IMR-90 (cell line): ENCODE measurements around the gene TECTA. TPM values are rescaled to one million over a fixed set of nuclear protein-coding genes. Genes with fewer than 3 reads are reported as not detected.

Experiments used
- ATAC-seq: fragments of 200-7000 bp; cut with Tn5 transposase; 2 replicates; pipeline ENCODE4 v1.9.1; 2020; ENCODE audit warnings: low read depth, mild to moderate bottlenecking, moderate library complexity
- BruUV-seq: library from RNA; stranded (reverse); fragments of 400-500 nt; replicated peaks from 2 replicates; lab custom pipeline; 2021; lab: Mats Ljungman, UMichigan
- CTCF ChIA-PET: fragments of 300-600 bp; formaldehyde crosslinking; extraction: SDS; loops from one replicate; lab custom pipeline; 2021; ENCODE audit warnings: antibody characterized with exemption; lab: Yijun Ruan, JAX
- POLR2A ChIA-PET: fragments of 300-600 bp; sonication (Branson Sonifier 250); formaldehyde crosslinking; loops from one replicate; lab custom pipeline; 2022; ENCODE audit warnings: antibody characterized with exemption; ENCODE audit not compliant: unreplicated experiment; lab: Charles Lee
- DNase-seq: peaks from one replicate; pipeline ENCODE4 v3.0.0; 2013
- H2AFZ ChIP-seq: replicated peaks from 2 replicates; pipeline ENCODE3; 2013; ENCODE audit warnings: low read length, mild to moderate bottlenecking; ENCODE audit not compliant: poor library complexity
- H2AK5ac ChIP-seq: 2 replicates; pipeline ENCODE4 v1.6.1; 2013; ENCODE audit warnings: low read depth, low read length, inconsistent platforms
- H2AK9ac ChIP-seq: replicated peaks from 2 replicates; pipeline ENCODE3; 2013; ENCODE audit warnings: mild to moderate bottlenecking, low read depth, low read length, moderate library complexity; ENCODE audit not compliant: poor library complexity
- H2BK120ac ChIP-seq: 2 replicates; pipeline ENCODE4 v1.6.1; 2013; ENCODE audit warnings: low read depth, low read length, inconsistent platforms
- H2BK15ac ChIP-seq: 3 replicates; pipeline ENCODE4 v1.6.1; 2013; ENCODE audit warnings: low read depth, low read length, inconsistent platforms
- H2BK20ac ChIP-seq: 2 replicates; pipeline ENCODE4 v1.6.1; 2013; ENCODE audit warnings: low read depth, mild to moderate bottlenecking, inconsistent platforms, low read length, moderate library complexity
- H2BK5ac ChIP-seq: 2 replicates; pipeline ENCODE4 v1.6.1; 2013; ENCODE audit warnings: mild to moderate bottlenecking, low read depth, low read length, inconsistent platforms; ENCODE audit not compliant: poor library complexity, severe bottlenecking
- H3K14ac ChIP-seq: replicated peaks from 2 replicates; pipeline ENCODE4 v1.6.1; 2013; ENCODE audit warnings: low read depth, low read length, inconsistent platforms
- H3K18ac ChIP-seq: 2 replicates; pipeline ENCODE4 v1.6.1; 2013; ENCODE audit warnings: low read depth, low read length, control low read depth
- H3K23ac ChIP-seq: 2 replicates; pipeline ENCODE4 v1.6.1; 2013; ENCODE audit warnings: low read depth, low read length, inconsistent platforms
- H3K27ac ChIP-seq: 2 replicates; pipeline ENCODE4 v1.5.1; 2013; ENCODE audit warnings: mild to moderate bottlenecking, control low read depth, low read length; ENCODE audit not compliant: insufficient read depth
- H3K27me3 ChIP-seq: 2 replicates; pipeline ENCODE4 v1.6.1; 2013; ENCODE audit warnings: low read length; ENCODE audit not compliant: control insufficient read depth, insufficient read depth
- H3K36me3 ChIP-seq: 2 replicates; pipeline ENCODE4 v1.6.1; 2013; ENCODE audit warnings: low read length, mixed read lengths; ENCODE audit not compliant: control insufficient read depth, insufficient read depth
- H3K4ac ChIP-seq: 2 replicates; pipeline ENCODE4 v1.6.1; 2013; ENCODE audit warnings: low read depth, low read length, inconsistent platforms
- H3K4me1 ChIP-seq: 2 replicates; pipeline ENCODE4 v1.6.1; 2013; ENCODE audit warnings: low read length, mixed read lengths; ENCODE audit not compliant: control insufficient read depth, insufficient read depth
- H3K4me2 ChIP-seq: 2 replicates; pipeline ENCODE4 v1.6.1; 2013; ENCODE audit warnings: low read depth, mild to moderate bottlenecking, control low read depth, low read length, moderate library complexity
- H3K4me3 ChIP-seq: 2 replicates; pipeline ENCODE4 v1.5.1; 2013; ENCODE audit warnings: low read depth, mild to moderate bottlenecking, control low read depth, low read length, moderate library complexity; ENCODE audit not compliant: insufficient read depth
- H3K56ac ChIP-seq: 2 replicates; pipeline ENCODE4 v1.6.1; 2013; ENCODE audit warnings: low read length, inconsistent platforms; ENCODE audit not compliant: insufficient read depth; ENCODE audit errors: extremely low read depth
- H3K79me1 ChIP-seq, 2 experiments: 2 replicates each; pipeline ENCODE4 v1.6.1; 2013; ENCODE audit warnings: low read length in 2 of 2, inconsistent platforms in 1 of 2, low read depth in 1 of 2
- H3K9ac ChIP-seq: 2 replicates; pipeline ENCODE4 v1.6.1; 2013; ENCODE audit warnings: low read depth, low read length, control low read depth
- H3K9me1 ChIP-seq: 2 replicates; pipeline ENCODE4 v1.6.1; 2013; ENCODE audit warnings: low read length, inconsistent platforms; ENCODE audit not compliant: insufficient read depth
- H3K9me3 ChIP-seq: 2 replicates; pipeline ENCODE4 v1.6.1; 2013; ENCODE audit warnings: low read length; ENCODE audit not compliant: control insufficient read depth, insufficient read depth
- H4K20me1 ChIP-seq: 2 replicates; pipeline ENCODE4 v1.6.1; 2013; ENCODE audit warnings: low read length, inconsistent platforms; ENCODE audit not compliant: insufficient read depth
- H4K5ac ChIP-seq: 2 replicates; pipeline ENCODE4 v1.6.1; 2013; ENCODE audit warnings: mild to moderate bottlenecking, low read depth, low read length, control low read depth
- H4K8ac ChIP-seq, 2 experiments: 2 replicates each; pipeline ENCODE4 v1.6.1; 2013; ENCODE audit warnings: low read depth in 2 of 2, low read length in 2 of 2, control low read depth in 1 of 2, inconsistent platforms in 1 of 2
- H4K91ac ChIP-seq: 2 replicates; pipeline ENCODE4 v1.6.1; 2013; ENCODE audit warnings: low read depth, low read length, inconsistent platforms; ENCODE audit not compliant: insufficient read depth
- BHLHE40 ChIP-seq: fragments of 150-350 bp; IDR thresholded peaks from 2 replicates; pipeline ENCODE4 v1.6.1; 2016; ENCODE audit warnings: mild to moderate bottlenecking, low read depth, low read length
- MAZ ChIP-seq: IDR thresholded peaks from 2 replicates; pipeline ENCODE4 v1.6.1; 2012; ENCODE audit warnings: low read depth, mild to moderate bottlenecking, low read length, improper control_type of control experiment, moderate library complexity, borderline replicate concordance
- NFE2L2 ChIP-seq: fragments of 150-350 bp; IDR thresholded peaks from 2 replicates; pipeline ENCODE4 v1.6.1; 2016; ENCODE audit warnings: low read depth, mild to moderate bottlenecking, low read length
- RFX5 ChIP-seq: IDR thresholded peaks from 2 replicates; pipeline ENCODE4 v1.8.0; 2012; ENCODE audit warnings: low read depth, mild to moderate bottlenecking, low read length, moderate library complexity
- WGBS, 2 experiments: methylation state at CpG; one replicate each; pipeline versions ENCODE4 v1.1.5 to v1.1.7; 2013; ENCODE audit warnings: missing lambda C conversion rate in 2 of 2; ENCODE audit not compliant: insufficient read length in 1 of 2; ENCODE audit errors: extremely low coverage in 2 of 2; 5-methylcytosine and 5-hydroxymethylcytosine counted together
- dilution Hi-C: fragments of 300-500 bp; cut with HindIII; formaldehyde crosslinking; loops from one replicate; pipeline ENCODE4 v1.14.3; 2018; ENCODE audit warnings: low sequenced_read_pairs; ENCODE audit not compliant: unreplicated experiment
- in situ Hi-C: fragments of 300-500 bp; cut with MboI; formaldehyde crosslinking; loops from 3 replicates; pipeline ENCODE4 v1.14.3; 2019; ENCODE audit warnings: low sequenced_read_pairs, inconsistent platforms, mixed read lengths
- intact Hi-C: fragments of 100-400 bp; cut with micrococcal nuclease; formaldehyde crosslinking; loops from 2 replicates; pipeline ENCODE4 v1.10.0; 2022
- polyA plus RNA-seq, 3 experiments: library from polyadenylated mRNA; depleted of rRNA; stranded (reverse); fragments of >200 nt; gene quantifications; 2 replicates each; pipeline ENCODE4 v1.2.3, GENCODE V29; 2012; ENCODE audit warnings: low replicate concordance in 1 of 3
- total RNA-seq: library from RNA; depleted of rRNA; stranded (reverse); fragments of >200 nt; gene quantifications from 2 replicates; pipeline ENCODE4 v1.2.3, GENCODE V29; 2012

The TECTA gene
- total and polyA plus RNA-seq, 2 of the 4 experiments (the other 2 are of a cell fraction): 0.17 to 0.18 TPM

DNA sequence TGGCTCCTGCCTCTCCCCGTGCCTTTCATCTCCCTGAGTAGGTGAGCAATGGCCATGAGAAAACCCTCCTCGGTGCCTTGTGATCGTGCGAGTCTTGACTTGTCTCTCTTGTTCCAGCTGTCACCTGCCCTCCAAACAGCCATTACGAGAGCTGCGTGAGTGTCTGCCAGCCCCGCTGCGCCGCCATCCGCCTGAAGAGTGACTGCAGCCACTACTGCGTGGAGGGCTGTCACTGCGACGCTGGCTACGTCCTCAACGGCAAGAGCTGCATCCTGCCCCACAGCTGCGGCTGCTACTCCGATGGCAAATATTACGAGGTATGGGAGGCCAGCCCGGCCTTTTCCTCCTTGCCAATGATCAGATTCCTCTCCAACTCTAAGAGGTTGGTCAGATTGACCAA lies 51.7 kb downstream of the TECTA start:
- H3K36me3 ChIP-seq: no peaks in the 10 kb centered on the region
- no peak overlapping the region for H3K27ac ChIP-seq
- no peaks in the 10 kb centered on the region for H3K9me1 ChIP-seq
- H2BK5ac ChIP-seq: no peak overlapping the region
- no peak overlapping the region for H4K8ac ChIP-seq
- H4K20me1 ChIP-seq: no peaks in the 10 kb centered on the region
- H3K18ac ChIP-seq: no peak overlapping the region
- intact Hi-C loops (no loop called here), in situ Hi-C loops (no loop called here), dilution Hi-C loops (no loop called here)
- TF ChIP-seq NFE2L2 (no peak), MAZ (no peak), BHLHE40 (no peak), RFX5 (no peak)
- 92% methylated on average over 7 of the region's 19 CpGs; no CpG with 5 or more reads in 1 of the 2 experiments for WGBS, 2 experiments
- H3K79me1 ChIP-seq: no peaks in the 10 kb centered on the region
- no peak overlapping the region for H2BK120ac ChIP-seq
- H2AK5ac ChIP-seq: no peak overlapping the region
- H4K5ac ChIP-seq: no peak overlapping the region
- CTCF ChIA-PET: no interaction called here
- no peak overlapping the region for H2AFZ ChIP-seq
- H3K14ac ChIP-seq: no peak overlapping the region
- no peak overlapping the region for H3K9ac ChIP-seq
- no peak overlapping the region for H3K23ac ChIP-seq
- H3K4me3 ChIP-seq: no peak overlapping the region
- DNase-seq (no peak), ATAC-seq (no peak)
- H2BK20ac ChIP-seq: no peak overlapping the region
- H2AK9ac ChIP-seq: no peak overlapping the region
- no peak overlapping the region for H3K4me2 ChIP-seq
- no peak overlapping the region for H4K91ac ChIP-seq
- no peak overlapping the region for H3K56ac ChIP-seq
- H3K4ac ChIP-seq: no peak overlapping the region
- no peaks in the 10 kb centered on the region for H3K9me3 ChIP-seq
- no peak overlapping the region for H2BK15ac ChIP-seq
- H3K27me3 ChIP-seq: peaks cover 3% of the 10 kb centered on the region; the same call in 1 of the 2 replicates
- no TSS peak for BruUV-seq
- no peaks in the 10 kb centered on the region for H3K4me1 ChIP-seq
- POLR2A ChIA-PET: no interaction called here
